Gastroesophageal sphincter (tissue), 4 donors: ENCODE data around the gene BAK1. TPM values are rescaled to one million over a fixed set of nuclear protein-coding genes. Genes with fewer than 3 reads are reported as not detected.

ENCODE experiments used
- ATAC-seq: fragments of 150-250 bp; one replicate; pipeline ENCODE4 v1.9.1; 2016; ENCODE audit warnings: mild to moderate bottlenecking, moderate library complexity
- H3K27ac ChIP-seq, 4 donors: fragments of 200-600 bp; sonication (generic) in 3 of 4; 1 replicate in 3 of 4; 2 replicates in 1 of 4; pipeline ENCODE4 v1.5.1; 2016 to 2019
- H3K27me3 ChIP-seq: fragments of 200-600 bp; sonication (generic); one replicate; pipeline ENCODE4 v1.5.1; 2019
- H3K36me3 ChIP-seq, 2 donors: fragments of 200-600 bp; sonication (generic); one replicate each; pipeline ENCODE4 v1.5.1; 2019; ENCODE audit warnings: control low read depth in 1 of 2
- H3K4me1 ChIP-seq, 3 donors: fragments of 200-600 bp; sonication (generic); 1 replicate in 2 of 3; 2 replicates in 1 of 3; pipeline ENCODE4 v1.5.1; 2016 to 2019; ENCODE audit warnings: control low read depth in 2 of 3
- H3K4me3 ChIP-seq, 2 donors: fragments of 200-600 bp; sonication (generic); one replicate each; pipeline ENCODE4 v1.5.1; 2019; ENCODE audit warnings: mild to moderate bottlenecking in 1 of 2, moderate library complexity in 1 of 2
- H3K9me3 ChIP-seq, 3 donors: fragments of 200-600 bp; sonication (generic); one replicate each; pipeline ENCODE4 v1.5.1; 2017 to 2019; ENCODE audit warnings: control low read depth in 2 of 3
- EP300 ChIP-seq: sonication (generic); formaldehyde crosslinking; IDR thresholded peaks from one replicate; pipeline ENCODE4 v1.6.1; 2017; ENCODE audit warnings: antibody characterized with exemption, mild to moderate bottlenecking
- POLR2A ChIP-seq, 2 donors: fragments of 450-650 bp; IDR thresholded peaks; one replicate each; pipeline ENCODE4 v1.6.1; 2017; ENCODE audit warnings: antibody characterized with exemption in 2 of 2, mild to moderate bottlenecking in 2 of 2, moderate library complexity in 1 of 2
- POLR2AphosphoS5 ChIP-seq: sonication (generic); formaldehyde crosslinking; IDR thresholded peaks from one replicate; pipeline ENCODE4 v1.6.1; 2017; ENCODE audit warnings: antibody characterized with exemption
- WGBS, 2 donors: methylation state at CpG; one replicate each; pipeline ENCODE4 v1.1.5; 2018; ENCODE audit warnings: low coverage in 1 of 2; 5-methylcytosine and 5-hydroxymethylcytosine counted together
- total RNA-seq, 4 donors: library from RNA; depleted of rRNA; stranded (reverse); fragments of >200 nt; gene quantifications; one replicate each; pipeline ENCODE4 v1.1.0, GENCODE V29; 2016
- TF ChIP-seq, protein P1 (sequence below), 4 experiments: fragments of 200-600 bp in 2 of 4; fragments of 450-650 bp in 2 of 4; sonication (generic) in 1 of 4; IDR thresholded peaks; one replicate each; pipeline ENCODE4 v1.5.1; 2017 to 2019; ENCODE audit warnings: antibody characterized with exemption in 4 of 4, mild to moderate bottlenecking in 2 of 4, moderate library complexity in 2 of 4

BAK1 gene
- total RNA-seq, 4 donors from 2014 or later: 7.3 to 14.3 (median 11.0) TPM

DNA sequence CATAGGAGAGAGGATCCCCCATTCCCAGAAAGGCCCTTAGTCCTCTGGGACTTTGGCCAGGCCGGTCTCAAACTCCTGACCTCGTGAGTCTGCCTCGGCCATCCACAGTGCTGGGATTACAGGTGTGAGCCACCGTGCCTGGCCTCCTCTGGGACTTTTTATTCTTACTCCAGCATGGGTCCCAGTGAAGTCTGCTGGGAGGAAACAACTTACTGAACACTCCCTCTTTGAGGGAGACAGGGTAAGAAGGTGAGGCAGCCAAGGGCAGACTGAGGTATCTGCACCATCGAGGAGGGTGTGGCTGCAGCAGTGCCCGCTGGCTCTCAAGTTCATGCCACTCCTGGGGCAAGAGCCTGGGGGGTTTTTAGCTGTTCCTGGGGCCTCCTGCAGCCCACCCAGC is 2.4 kb downstream of the BAK1 start:
- 80% methylated on average over 2 of the region's 6 CpGs; no CpG with 5 or more reads in 1 of the 2 donors for WGBS, 2 donors

DNA sequence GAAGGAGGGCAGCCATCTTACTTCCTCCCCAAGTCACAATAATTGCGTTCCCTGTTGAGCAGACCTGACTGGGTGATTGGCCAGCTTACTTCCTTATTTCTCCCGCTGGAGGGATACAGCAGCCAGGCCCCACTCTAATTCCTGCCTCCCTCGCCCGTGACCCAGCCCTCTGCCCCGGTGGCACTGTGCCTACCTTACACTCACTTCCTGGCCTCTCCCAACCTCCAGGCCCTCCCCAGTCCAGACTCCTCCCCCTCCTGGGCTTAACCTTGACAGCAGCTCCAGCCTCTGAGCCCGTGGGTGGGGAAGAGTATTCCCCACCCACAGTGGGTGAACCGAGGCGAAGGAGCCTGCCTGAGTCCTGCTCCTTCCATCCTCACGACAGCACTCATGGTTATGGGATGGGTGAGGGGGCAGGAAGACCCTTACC is 3.0 kb downstream of the BAK1 start:
- Histone ChIP-seq H3K9me3 (no peaks in the 10 kb centered on the region), H3K36me3 (peaks cover 0 to 59% of the 10 kb centered on the region in 2 donors), H3K4me1 (peaks cover 0 to 34% (median 21%) of the 10 kb centered on the region in 3 donors), H3K4me3 (no peak overlapping the region), H3K27me3 (no peaks in the 10 kb centered on the region), H3K27ac (peak overlapping the region in 3 of 4 donors; percentile 38 to 87 (median 66))
- ATAC-seq: peak; percentile 38
- WGBS, 2 donors: 41 to 80% methylated on average over 1 to 5 of the region's 9 CpGs
- TF ChIP-seq POLR2AphosphoS5: no peak
- TF ChIP-seq POLR2A (IDR thresholded peaks at IDR 0.05): no peak
- TF ChIP-seq, protein P1, sequence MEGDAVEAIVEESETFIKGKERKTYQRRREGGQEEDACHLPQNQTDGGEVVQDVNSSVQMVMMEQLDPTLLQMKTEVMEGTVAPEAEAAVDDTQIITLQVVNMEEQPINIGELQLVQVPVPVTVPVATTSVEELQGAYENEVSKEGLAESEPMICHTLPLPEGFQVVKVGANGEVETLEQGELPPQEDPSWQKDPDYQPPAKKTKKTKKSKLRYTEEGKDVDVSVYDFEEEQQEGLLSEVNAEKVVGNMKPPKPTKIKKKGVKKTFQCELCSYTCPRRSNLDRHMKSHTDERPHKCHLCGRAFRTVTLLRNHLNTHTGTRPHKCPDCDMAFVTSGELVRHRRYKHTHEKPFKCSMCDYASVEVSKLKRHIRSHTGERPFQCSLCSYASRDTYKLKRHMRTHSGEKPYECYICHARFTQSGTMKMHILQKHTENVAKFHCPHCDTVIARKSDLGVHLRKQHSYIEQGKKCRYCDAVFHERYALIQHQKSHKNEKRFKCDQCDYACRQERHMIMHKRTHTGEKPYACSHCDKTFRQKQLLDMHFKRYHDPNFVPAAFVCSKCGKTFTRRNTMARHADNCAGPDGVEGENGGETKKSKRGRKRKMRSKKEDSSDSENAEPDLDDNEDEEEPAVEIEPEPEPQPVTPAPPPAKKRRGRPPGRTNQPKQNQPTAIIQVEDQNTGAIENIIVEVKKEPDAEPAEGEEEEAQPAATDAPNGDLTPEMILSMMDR (IDR thresholded peaks at IDR 0.05): no peak
- no peak for TF ChIP-seq EP300

More for the DNA sequence above, 2.4 kb downstream of the BAK1 start:
- Histone ChIP-seq H3K4me3 (no peak overlapping the region), H3K36me3 (peaks cover 0 to 54% of the 10 kb centered on the region in 2 donors), H3K27ac (peak overlapping the region in 3 of 4 donors; percentile 38 to 87 (median 66)), H3K4me1 (peaks cover 0 to 33% (median 21%) of the 10 kb centered on the region in 3 donors), H3K9me3 (no peaks in the 10 kb centered on the region), H3K27me3 (no peaks in the 10 kb centered on the region)
- no peak for TF ChIP-seq EP300
- TF ChIP-seq, protein P1 (IDR thresholded peaks at IDR 0.05): no peak
- no peak for TF ChIP-seq POLR2AphosphoS5
- no peak for TF ChIP-seq POLR2A (IDR thresholded peaks at IDR 0.05)
- no peak for ATAC-seq

DNA sequence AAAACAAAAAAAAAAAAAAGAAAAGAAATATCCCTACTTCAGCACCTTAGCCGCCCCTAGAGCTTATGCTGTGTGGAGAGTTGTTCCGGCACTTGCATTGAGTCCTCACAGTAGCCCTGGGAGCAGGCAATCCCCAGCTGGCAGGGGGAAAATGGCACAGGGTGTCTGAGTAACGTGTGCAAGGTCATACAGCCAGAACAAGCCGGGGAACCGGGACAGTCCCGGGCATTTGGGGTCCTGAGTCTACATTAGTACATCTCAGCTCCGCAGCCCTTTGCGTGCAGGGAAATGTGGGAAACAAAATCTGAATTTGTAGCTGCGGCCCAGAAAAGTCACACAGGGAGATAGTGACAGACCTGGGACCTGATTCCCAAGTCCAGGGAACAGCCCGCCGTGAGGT is 3.4 kb downstream of the BAK1 start:
- 94 to 100% methylated on average over 3 to 6 of the region's 11 CpGs for WGBS, 2 donors
- ATAC-seq: no peak
- Histone ChIP-seq H3K27me3 (no peaks in the 10 kb centered on the region), H3K36me3 (peaks cover 0 to 60% of the 10 kb centered on the region in 2 donors), H3K27ac (peak overlapping the region in 3 of 4 donors; percentile 38 to 87 (median 66)), H3K9me3 (no peaks in the 10 kb centered on the region), H3K4me1 (peaks cover 0 to 38% (median 23%) of the 10 kb centered on the region in 3 donors), H3K4me3 (no peak overlapping the region)
- TF ChIP-seq, protein P1 (IDR thresholded peaks at IDR 0.05): no peak
- TF ChIP-seq POLR2AphosphoS5: no peak

DNA sequence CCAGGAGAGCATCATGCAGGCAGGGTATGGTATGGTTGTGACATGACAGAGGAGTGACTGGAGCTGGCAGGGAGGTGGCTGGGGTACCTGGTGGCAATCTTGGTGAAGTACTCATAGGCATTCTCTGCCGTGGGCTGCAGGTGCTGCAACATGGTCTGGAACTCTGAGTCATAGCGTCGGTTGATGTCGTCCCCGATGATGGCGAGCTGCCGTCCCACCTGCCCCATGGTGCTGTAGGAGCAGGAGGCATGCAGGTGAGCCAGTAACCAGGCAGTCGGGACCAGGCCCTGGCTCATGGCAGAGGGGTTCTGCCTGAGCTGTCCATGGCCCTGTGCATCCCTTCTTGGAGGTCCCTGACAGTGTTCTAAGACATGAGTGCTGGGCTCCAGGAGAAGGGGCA is 4.9 kb downstream of the BAK1 start:
- no peaks in the 10 kb centered on the region for H3K9me3 ChIP-seq
- H3K27ac ChIP-seq: no peak overlapping the region
- no peaks in the 10 kb centered on the region for H3K27me3 ChIP-seq
- 90 to 100% methylated on average over 1 to 2 of the region's 8 CpGs for WGBS, 2 donors
- peaks cover 0 to 42% (median 21%) of the 10 kb centered on the region in 3 donors for H3K4me1 ChIP-seq
- ATAC-seq: no peak
- H3K4me3 ChIP-seq: no peak overlapping the region
- TF ChIP-seq, protein P1 (IDR thresholded peaks at IDR 0.05): no peak
- TF ChIP-seq POLR2A (IDR thresholded peaks at IDR 0.05) (no peak), EP300 (no peak)
- H3K36me3 ChIP-seq: peaks cover 0 to 60% of the 10 kb centered on the region in 2 donors

DNA sequence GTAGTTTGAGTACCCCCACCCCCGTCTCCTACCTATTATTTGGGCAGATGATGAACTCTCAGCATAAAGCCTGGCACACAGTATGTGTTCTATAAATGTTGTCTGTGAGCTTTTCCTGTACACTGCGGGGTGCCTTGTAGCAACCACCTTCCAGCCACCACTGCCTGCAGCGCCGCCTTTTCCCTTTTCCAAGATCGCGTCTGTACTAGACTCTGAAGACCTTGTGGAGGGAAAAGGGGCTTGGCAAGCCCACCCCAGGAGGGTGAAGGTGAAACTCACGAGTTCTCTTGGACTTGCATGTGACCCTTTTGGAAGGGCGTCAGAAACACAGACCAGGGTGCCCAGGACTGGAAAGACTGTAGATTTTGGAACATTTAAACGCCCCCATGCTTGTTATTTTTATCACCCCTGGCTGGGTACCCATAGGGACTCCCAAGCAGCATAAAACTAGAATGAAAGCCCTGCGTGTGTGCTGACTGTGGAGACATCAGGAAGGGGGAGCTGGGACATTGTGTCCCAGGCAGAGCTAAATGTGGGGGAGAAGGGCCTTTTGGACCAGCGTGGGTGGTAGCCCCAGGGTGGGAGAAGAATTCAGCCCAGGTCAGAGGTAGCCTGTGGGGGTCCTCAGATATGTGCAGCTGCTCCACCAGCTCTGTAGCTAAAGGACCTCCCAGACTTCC is 8.3 kb downstream of the BAK1 start:
- peaks cover 0 to 14% (median 4%) of the 10 kb centered on the region in 3 donors for H3K4me1 ChIP-seq
- peaks cover 0 to 46% of the 10 kb centered on the region in 2 donors for H3K36me3 ChIP-seq
- peak overlapping the region; percentile 31 to 90 (median 88) for H3K27ac ChIP-seq
- ATAC-seq: no peak
- 20 to 60% methylated on average over 1 to 5 of the region's 11 CpGs for whole genome bisulfite sequencing, 2 donors
- H3K9me3 ChIP-seq: no peaks in the 10 kb centered on the region
- H3K4me3 ChIP-seq: peak overlapping the region; percentile 66 to 78
- H3K27me3 ChIP-seq: no peaks in the 10 kb centered on the region
- TF ChIP-seq EP300 (no peak), POLR2AphosphoS5 (no peak), POLR2A (IDR thresholded peaks at IDR 0.05) (no peak)
- TF ChIP-seq, protein P1 (IDR thresholded peaks at IDR 0.05): no peak
